ENCODE measurements around the gene ZC3H15. TPM values are rescaled to one million over a fixed set of nuclear protein-coding genes. Genes with fewer than 3 reads are reported as not detected.
A peak's percentile ranks its signal among the peaks of the same experiment; 100 is the strongest.
"Not testable (repeated sequence)": the region's sequence is repeated elsewhere in the genome, so short reads cannot be mapped to it uniquely, and the experiment has no call there.

Gene ZC3H15
- total RNA-seq, 1 donor from 2014 or later: 63.2 TPM

- FAIRE-seq (no peak), DNase-seq (ENCODE audit: low spot score in 2 of 2) (no peak)
Measured at GRCh38 chr2:186486651-186487647, 889 bp downstream of the ZC3H15 start.

GRCh38 chr2:186493564-186494085, 7.6 kb downstream of the ZC3H15 start:
- DNase-seq (ENCODE audit: low spot score in 2 of 2) (no peak), FAIRE-seq (no peak)

- FAIRE-seq (no peak), DNase-seq (ENCODE audit: low spot score in 2 of 2) (no peak)
Measured at GRCh38 chr2:186496401-186496800, 10.3 kb downstream of the ZC3H15 start.

GRCh38 chr2:186497928-186498327, 11.9 kb downstream of the ZC3H15 start:
- DNase-seq (ENCODE audit: low spot score in 2 of 2): no peak
- no peak for FAIRE-seq

GRCh38 chr2:186498834-186499233, 12.8 kb downstream of the ZC3H15 start:
- no peak for FAIRE-seq
- DNase-seq (ENCODE audit: low spot score in 2 of 2): no peak

- peak; percentile 83 for FAIRE-seq
- DNase-seq (ENCODE audit: low spot score in 2 of 2): no peak
Measured at GRCh38 chr2:186503827-186504606, 18.0 kb downstream of the ZC3H15 start.

- DNase-seq (ENCODE audit: low spot score in 2 of 2) (no peak), FAIRE-seq (no peak)
Measured at GRCh38 chr2:186508263-186508662, 22.2 kb downstream of the ZC3H15 start.

- DNase-seq (ENCODE audit: low spot score in 2 of 2) (no peak), FAIRE-seq (no peak)
Measured at GRCh38 chr2:186515376-186515775, 29.3 kb downstream of the ZC3H15 start.

- no peak for FAIRE-seq
- DNase-seq (ENCODE audit: low spot score in 2 of 2): no peak
Measured at GRCh38 chr2:186516396-186516795, 30.3 kb downstream of the ZC3H15 start.

- DNase-seq (ENCODE audit: low spot score in 2 of 2) (no peak), FAIRE-seq (no peak)
Measured at GRCh38 chr2:186517090-186517489, 31.0 kb downstream of the ZC3H15 start.

GRCh38 chr2:186518291-186518690, 32.2 kb downstream of the ZC3H15 start:
- DNase-seq (ENCODE audit: low spot score in 2 of 2): no peak
- FAIRE-seq: no peak

- DNase-seq (ENCODE audit: low spot score in 2 of 2) (no peak), FAIRE-seq (no peak)
Measured at GRCh38 chr2:186518945-186519344, 32.9 kb downstream of the ZC3H15 start.

- not testable (repeated sequence) for DNase-seq (ENCODE audit: low spot score in 2 of 2); FAIRE-seq
Measured at GRCh38 chr2:186521570-186522153, 35.6 kb downstream of the ZC3H15 start.

GRCh38 chr2:186522450-186522849, 36.4 kb downstream of the ZC3H15 start:
- no peak for FAIRE-seq
- no peak for DNase-seq (ENCODE audit: low spot score in 2 of 2)

- no peak for FAIRE-seq
- no peak for DNase-seq (ENCODE audit: low spot score in 2 of 2)
Measured at GRCh38 chr2:186523791-186524190, 37.7 kb downstream of the ZC3H15 start.

GRCh38 chr2:186526281-186526680, 40.2 kb downstream of the ZC3H15 start:
- no peak for FAIRE-seq

GRCh38 chr2:186530314-186530713, 44.3 kb downstream of the ZC3H15 start:
- DNase-seq (ENCODE audit: low spot score in 2 of 2) (no peak), FAIRE-seq (no peak)

More at GRCh38 chr2:186526281-186526680, 40.2 kb downstream of the ZC3H15 start:
- DNase-seq (ENCODE audit: low spot score in 2 of 2): no peak

GRCh38 chr2:186531257-186531775, 45.3 kb downstream of the ZC3H15 start:
- FAIRE-seq: no peak
- DNase-seq (ENCODE audit: low spot score in 2 of 2): no peak

GRCh38 chr2:186532891-186533290, 46.8 kb downstream of the ZC3H15 start:
- no peak for FAIRE-seq
- no peak for DNase-seq (ENCODE audit: low spot score in 2 of 2)

- FAIRE-seq (no peak), DNase-seq (ENCODE audit: low spot score in 2 of 2) (no peak)
Measured at GRCh38 chr2:186533717-186534116, 47.7 kb downstream of the ZC3H15 start.

All from frontal cortex (tissue), 4 donors.